Small intestine (tissue), 7 donors: Measurements from ENCODE around the gene VCP. TPM values are rescaled to one million over a fixed set of nuclear protein-coding genes. Genes with fewer than 3 reads are reported as not detected.

Experiments
- DNase-seq, 2 donors: peaks; one replicate each; pipeline versions ENCODE4 v3.0.0 to v3.0.0-alpha.2; 2013
- FAIRE-seq: peaks from 2 replicates; lab custom pipeline; 2012; peaks lifted over from hg19 to GRCh38; lab: Jason Lieb, UNC
- H3K27ac ChIP-seq, 3 donors: one replicate each; pipeline ENCODE4 v1.5.1; 2013; ENCODE audit warnings: low read length in 2 of 3, mild to moderate bottlenecking in 2 of 3, control low read depth in 1 of 3, inconsistent platforms in 1 of 3, low read depth in 1 of 3, moderate library complexity in 1 of 3
- H3K27me3 ChIP-seq, 3 donors: one replicate each; pipeline ENCODE4 v1.6.1; 2013; ENCODE audit warnings: low read length in 3 of 3, inconsistent platforms in 1 of 3; ENCODE audit not compliant: control insufficient read depth in 3 of 3, insufficient read depth in 3 of 3
- H3K36me3 ChIP-seq, 3 donors: one replicate each; pipeline ENCODE4 v1.6.1; 2013; ENCODE audit warnings: low read length in 3 of 3, inconsistent platforms in 1 of 3, low read depth in 1 of 3, mild to moderate bottlenecking in 1 of 3, moderate library complexity in 1 of 3; ENCODE audit not compliant: control insufficient read depth in 3 of 3, insufficient read depth in 2 of 3
- H3K4me1 ChIP-seq, 3 donors: one replicate each; pipeline ENCODE4 v1.6.1; 2013; ENCODE audit warnings: low read length in 2 of 3, inconsistent platforms in 1 of 3, low read depth in 1 of 3, mild to moderate bottlenecking in 1 of 3, moderate library complexity in 1 of 3; ENCODE audit not compliant: control insufficient read depth in 3 of 3, insufficient read depth in 2 of 3
- H3K4me3 ChIP-seq, 3 donors: one replicate each; pipeline ENCODE4 v1.5.1; 2013; ENCODE audit warnings: low read length in 3 of 3, control low read depth in 1 of 3, inconsistent platforms in 1 of 3, low read depth in 1 of 3, mild to moderate bottlenecking in 1 of 3, moderate library complexity in 1 of 3
- H3K9me3 ChIP-seq, 2 donors: one replicate each; pipeline ENCODE4 v1.6.1; 2013; ENCODE audit warnings: low read depth in 1 of 2, low read length in 1 of 2; ENCODE audit not compliant: control insufficient read depth in 2 of 2, insufficient read depth in 1 of 2
- WGBS, 3 donors: extraction: QIAGEN DNeasy Blood & Tissue Kit; methylation state at CpG; one replicate each; pipeline ENCODE4 v1.1.7; 2013; 5-methylcytosine and 5-hydroxymethylcytosine counted together
- polyA plus RNA-seq, 4 donors: library from polyadenylated mRNA; stranded (reverse) in 3 of 4; unstranded in 1 of 4; fragments of 200-250 nt in 3 of 4; fragments of 120-200 nt in 1 of 4; gene quantifications; one replicate each; pipeline versions ENCODE4 v1.2.1 to v1.2.3, GENCODE V29; 2013
- donor health status: healthy with polysubstance abuse.
- donor health status: control.
- donor health status: control.
- donor health status: Bipolar disorder and iron deficiency.
- donor health status: healthy.

The VCP gene
- polyA plus RNA-seq, 4 donors = 54.0 to 167 (median 87.1) TPM

GRCh38 chr9:35075358-35075757 is 2.9 kb upstream of the VCP start:
- H3K4me3 ChIP-seq = no peak overlapping the region
- H3K27me3 ChIP-seq = no peaks in the 10 kb centered on the region
- no peak overlapping the region for H3K27ac ChIP-seq
- no peak for FAIRE-seq
- peaks cover 0 to 38% (median 0%) of the 10 kb centered on the region in 3 donors for H3K36me3 ChIP-seq
- no peaks in the 10 kb centered on the region for H3K9me3 ChIP-seq
- DNase-seq = no peak
- peaks cover 0 to 12% (median 0%) of the 10 kb centered on the region in 3 donors for H3K4me1 ChIP-seq
- 95 to 98% (median 97%) methylated on average over 4 of the region's 4 CpGs for WGBS, 3 donors

GRCh38 chr9:35074791-35075190 is 2.4 kb upstream of the VCP start:
- no peak overlapping the region for H3K27ac ChIP-seq
- WGBS, 3 donors = 92 to 99% (median 97%) methylated on average over 8 of the region's 8 CpGs
- peaks cover 0 to 16% (median 3%) of the 10 kb centered on the region in 3 donors for H3K4me1 ChIP-seq
- FAIRE-seq = no peak
- H3K4me3 ChIP-seq = no peak overlapping the region
- H3K36me3 ChIP-seq = peaks cover 0 to 38% (median 0%) of the 10 kb centered on the region in 3 donors
- H3K27me3 ChIP-seq = no peaks in the 10 kb centered on the region
- DNase-seq = no peak
- H3K9me3 ChIP-seq = no peaks in the 10 kb centered on the region

- H3K36me3 ChIP-seq = peaks cover 0 to 38% (median 0%) of the 10 kb centered on the region in 3 donors
- no peak overlapping the region for H3K4me3 ChIP-seq
- no peak overlapping the region for H3K27ac ChIP-seq
- FAIRE-seq (no peak), DNase-seq (no peak)
- no peaks in the 10 kb centered on the region for H3K9me3 ChIP-seq
- H3K4me1 ChIP-seq = peaks cover under 1 to 19% (median 3%) of the 10 kb centered on the region in 3 donors
- no peaks in the 10 kb centered on the region for H3K27me3 ChIP-seq
- 97 to 100% (median 98%) methylated on average over 6 of the region's 6 CpGs for WGBS, 3 donors
Measured at GRCh38 chr9:35074141-35074540, 1.7 kb upstream of the VCP start.

GRCh38 chr9:35073279-35073612 is 821 bp upstream of the VCP start:
- no peak for DNase-seq
- Histone ChIP-seq H3K27ac (peak overlapping the region in 2 of 3 donors; percentile 59 to 100), H3K4me1 (peaks cover 7 to 10% (median 7%) of the 10 kb centered on the region in 3 donors), H3K9me3 (no peaks in the 10 kb centered on the region), H3K27me3 (no peaks in the 10 kb centered on the region), H3K4me3 (no peak overlapping the region), H3K36me3 (peaks cover 0 to 40% (median 0%) of the 10 kb centered on the region in 3 donors)
- WGBS, 3 donors = 71 to 89% (median 75%) methylated on average over 2 of the region's 2 CpGs
- no peak for FAIRE-seq

GRCh38 chr9:35071814-35072460 is 488 bp downstream of the VCP start:
- DNase-seq (peak; percentile 81 to 94), FAIRE-seq (no peak)
- 0% methylated on average over 46 to 79 of the region's 79 CpGs for WGBS, 3 donors
- peak overlapping the region; percentile 96 to 100 (median 100) for H3K27ac ChIP-seq
- H3K4me3 ChIP-seq = peak overlapping the region; percentile 84 to 94 (median 93)
- H3K4me1 ChIP-seq = peaks cover 7% of the 10 kb centered on the region in 3 donors
- peaks cover 0 to 46% (median 10%) of the 10 kb centered on the region in 3 donors for H3K36me3 ChIP-seq
- H3K9me3 ChIP-seq = no peaks in the 10 kb centered on the region
- no peaks in the 10 kb centered on the region for H3K27me3 ChIP-seq

GRCh38 chr9:35070823-35071813 is 1.3 kb downstream of the VCP start:
- no peaks in the 10 kb centered on the region for H3K9me3 ChIP-seq
- H3K4me1 ChIP-seq = peaks cover 7% of the 10 kb centered on the region in 3 donors
- peak overlapping the region; percentile 96 to 100 (median 100) for H3K27ac ChIP-seq
- H3K4me3 ChIP-seq = peak overlapping the region; percentile 84 to 94 (median 93)
- no peaks in the 10 kb centered on the region for H3K27me3 ChIP-seq
- H3K36me3 ChIP-seq = peaks cover under 1 to 45% (median 14%) of the 10 kb centered on the region in 3 donors
- FAIRE-seq (no peak), DNase-seq (peak; percentile 21 to 31)
- WGBS, 3 donors = 0 to 1% (median 0%) methylated on average over 20 of the region's 20 CpGs

GRCh38 chr9:35069020-35069419 is 3.4 kb downstream of the VCP start:
- no peak for FAIRE-seq
- DNase-seq = no peak
- Histone ChIP-seq H3K9me3 (no peaks in the 10 kb centered on the region), H3K4me1 (peaks cover 7% of the 10 kb centered on the region in 3 donors), H3K4me3 (no peak overlapping the region), H3K27me3 (no peaks in the 10 kb centered on the region), H3K27ac (no peak overlapping the region), H3K36me3 (peaks cover 10 to 44% (median 26%) of the 10 kb centered on the region in 3 donors)
- WGBS, 3 donors = 47 to 61% (median 55%) methylated on average over 4 of the region's 4 CpGs

GRCh38 chr9:35067056-35067455 is 5.4 kb downstream of the VCP start:
- Histone ChIP-seq H3K4me3 (no peak overlapping the region), H3K27me3 (no peaks in the 10 kb centered on the region), H3K36me3 (peaks cover 28 to 53% (median 41%) of the 10 kb centered on the region in 3 donors), H3K4me1 (peaks cover 7% of the 10 kb centered on the region in 3 donors), H3K27ac (no peak overlapping the region), H3K9me3 (no peaks in the 10 kb centered on the region)
- FAIRE-seq (no peak), DNase-seq (no peak)
- WGBS, 3 donors = 85 to 95% (median 89%) methylated on average over 1 of the region's 1 CpG
